PFSK-1 (cell line): ENCODE measurements around the gene NHLRC4.

ENCODE experiments used
- FOXP2 ChIP-seq: optimal IDR thresholded peaks from 2 replicates; pipeline ENCODE3; 2011; ENCODE audit warnings: borderline replicate concordance, control low read depth, inconsistent platforms; ENCODE audit not compliant: insufficient read depth; ENCODE audit errors: extremely low read length, extremely low read depth
- POLR2AphosphoS5 ChIP-seq: IDR thresholded peaks from 2 replicates; pipeline ENCODE4 v1.6.1; 2012; ENCODE audit warnings: low read depth, mild to moderate bottlenecking, control low read depth, low read length, moderate library complexity
- SIN3A ChIP-seq: IDR thresholded peaks from 2 replicates; pipeline ENCODE4 v1.6.1; 2012; ENCODE audit warnings: mild to moderate bottlenecking, low read length, moderate library complexity, borderline replicate concordance; ENCODE audit not compliant: insufficient read depth
- TAF1 ChIP-seq: IDR thresholded peaks from 2 replicates; pipeline ENCODE4 v1.6.1; 2012; ENCODE audit warnings: low read length, control low read depth, borderline replicate concordance; ENCODE audit not compliant: insufficient read depth
- TF ChIP-seq, protein P1 (sequence below), 2 experiments: IDR thresholded peaks; 2 replicates each; pipeline versions ENCODE4 v1.6.1 to v1.8.0; 2011 to 2012; ENCODE audit warnings: low read depth in 2 of 2, low read length in 2 of 2, control low read depth in 1 of 2, inconsistent platforms in 1 of 2, mild to moderate bottlenecking in 1 of 2, moderate library complexity in 1 of 2; ENCODE audit not compliant: insufficient read depth in 1 of 2

DNA sequence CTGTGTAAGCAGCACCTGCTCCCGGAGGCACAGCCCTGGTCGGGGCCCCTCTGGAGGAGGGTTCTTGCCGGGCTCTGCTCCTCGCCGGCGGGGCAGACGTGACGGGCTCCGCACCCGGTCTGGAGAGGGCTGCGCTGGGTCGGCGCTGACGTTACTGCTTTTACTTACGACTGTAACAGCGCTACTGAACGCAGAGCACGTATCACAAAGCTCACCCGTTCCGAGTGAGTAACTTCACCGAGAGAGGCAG, 21.8 kb downstream of the NHLRC4 start:
- no peak for TF ChIP-seq SIN3A
- no peak for TF ChIP-seq TAF1
- no peak for TF ChIP-seq POLR2AphosphoS5
- no peak for TF ChIP-seq FOXP2
- TF ChIP-seq, protein P1, sequence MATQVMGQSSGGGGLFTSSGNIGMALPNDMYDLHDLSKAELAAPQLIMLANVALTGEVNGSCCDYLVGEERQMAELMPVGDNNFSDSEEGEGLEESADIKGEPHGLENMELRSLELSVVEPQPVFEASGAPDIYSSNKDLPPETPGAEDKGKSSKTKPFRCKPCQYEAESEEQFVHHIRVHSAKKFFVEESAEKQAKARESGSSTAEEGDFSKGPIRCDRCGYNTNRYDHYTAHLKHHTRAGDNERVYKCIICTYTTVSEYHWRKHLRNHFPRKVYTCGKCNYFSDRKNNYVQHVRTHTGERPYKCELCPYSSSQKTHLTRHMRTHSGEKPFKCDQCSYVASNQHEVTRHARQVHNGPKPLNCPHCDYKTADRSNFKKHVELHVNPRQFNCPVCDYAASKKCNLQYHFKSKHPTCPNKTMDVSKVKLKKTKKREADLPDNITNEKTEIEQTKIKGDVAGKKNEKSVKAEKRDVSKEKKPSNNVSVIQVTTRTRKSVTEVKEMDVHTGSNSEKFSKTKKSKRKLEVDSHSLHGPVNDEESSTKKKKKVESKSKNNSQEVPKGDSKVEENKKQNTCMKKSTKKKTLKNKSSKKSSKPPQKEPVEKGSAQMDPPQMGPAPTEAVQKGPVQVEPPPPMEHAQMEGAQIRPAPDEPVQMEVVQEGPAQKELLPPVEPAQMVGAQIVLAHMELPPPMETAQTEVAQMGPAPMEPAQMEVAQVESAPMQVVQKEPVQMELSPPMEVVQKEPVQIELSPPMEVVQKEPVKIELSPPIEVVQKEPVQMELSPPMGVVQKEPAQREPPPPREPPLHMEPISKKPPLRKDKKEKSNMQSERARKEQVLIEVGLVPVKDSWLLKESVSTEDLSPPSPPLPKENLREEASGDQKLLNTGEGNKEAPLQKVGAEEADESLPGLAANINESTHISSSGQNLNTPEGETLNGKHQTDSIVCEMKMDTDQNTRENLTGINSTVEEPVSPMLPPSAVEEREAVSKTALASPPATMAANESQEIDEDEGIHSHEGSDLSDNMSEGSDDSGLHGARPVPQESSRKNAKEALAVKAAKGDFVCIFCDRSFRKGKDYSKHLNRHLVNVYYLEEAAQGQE (IDR thresholded peaks at IDR 0.05; ENCODE audit: insufficient read depth in 1 of 2, low read depth in 2 of 2, low read length in 2 of 2): no peak
